ENCODE measurements around the gene ULK2.

The ULK2 gene

DNA sequence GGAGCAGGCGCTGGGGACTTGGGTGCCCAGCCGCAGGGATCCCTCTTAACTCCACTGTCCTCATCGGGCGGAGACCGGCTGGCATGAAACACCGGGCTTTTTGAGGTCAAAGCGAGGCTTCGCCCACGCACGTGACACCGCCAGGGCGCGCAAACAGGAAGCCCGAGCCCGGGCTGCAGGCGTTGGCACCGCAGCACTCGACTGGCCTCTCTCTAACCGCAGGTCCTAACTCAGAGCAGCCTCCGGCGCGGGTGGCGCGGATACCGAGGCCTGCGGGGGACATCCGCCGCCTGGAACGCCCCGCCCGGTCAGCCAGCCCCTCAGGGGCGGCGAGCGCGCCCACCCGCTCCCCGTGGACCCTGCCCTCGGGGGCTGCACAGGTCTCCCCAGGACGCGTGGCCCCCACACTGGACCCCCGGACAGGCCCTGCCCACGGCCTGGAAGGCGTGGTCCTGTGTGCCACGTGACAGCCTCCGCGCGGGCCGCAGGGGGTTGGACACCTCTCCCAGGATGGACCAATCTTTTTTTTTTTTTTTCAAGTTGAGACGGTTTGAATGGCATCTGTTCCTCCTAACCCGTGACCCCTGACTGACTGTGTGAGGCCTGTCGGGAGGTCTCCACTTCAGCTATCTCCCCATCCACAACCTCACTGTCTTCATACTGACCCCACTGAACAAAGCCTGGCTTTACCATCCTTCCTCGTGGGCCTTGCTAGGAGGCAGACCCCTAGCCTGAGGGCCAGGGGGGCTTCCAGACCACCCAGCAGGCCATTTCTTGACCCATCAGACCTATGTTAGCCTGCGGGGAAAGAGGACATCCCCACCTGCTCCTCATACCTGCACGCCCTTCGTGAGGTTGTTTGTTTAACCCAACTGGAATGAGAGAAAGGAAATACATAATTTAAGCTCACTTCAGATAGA, 143.0 kb downstream of the ULK2 start:
- no peak for DNase-seq

DNA sequence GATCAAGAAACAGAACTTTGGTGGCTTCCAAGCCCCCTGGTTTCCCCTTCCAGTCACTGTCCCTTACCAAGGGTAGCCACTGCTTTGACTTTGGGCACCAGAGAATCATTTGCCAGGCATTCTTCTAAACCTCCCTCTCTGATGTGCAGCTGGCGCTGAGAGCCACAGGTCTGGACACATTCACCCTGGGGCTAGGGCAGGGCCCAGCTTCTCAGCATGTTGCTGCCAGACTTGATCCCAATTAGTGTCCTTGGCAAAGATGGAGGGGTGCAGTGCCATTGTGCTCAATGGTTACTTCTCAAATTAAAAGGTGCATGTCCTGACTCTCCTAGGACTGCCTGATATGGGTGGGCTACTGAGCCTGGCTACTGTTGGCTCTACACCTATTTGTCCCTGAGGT, 143.8 kb downstream of the ULK2 start:
- no peak for DNase-seq

All from NCI-H510A treated with DMSO at 0.1 percent for 48 hours (cell line).